ENCODE results near the gene MDFIC.

Gene MDFIC

DNA sequence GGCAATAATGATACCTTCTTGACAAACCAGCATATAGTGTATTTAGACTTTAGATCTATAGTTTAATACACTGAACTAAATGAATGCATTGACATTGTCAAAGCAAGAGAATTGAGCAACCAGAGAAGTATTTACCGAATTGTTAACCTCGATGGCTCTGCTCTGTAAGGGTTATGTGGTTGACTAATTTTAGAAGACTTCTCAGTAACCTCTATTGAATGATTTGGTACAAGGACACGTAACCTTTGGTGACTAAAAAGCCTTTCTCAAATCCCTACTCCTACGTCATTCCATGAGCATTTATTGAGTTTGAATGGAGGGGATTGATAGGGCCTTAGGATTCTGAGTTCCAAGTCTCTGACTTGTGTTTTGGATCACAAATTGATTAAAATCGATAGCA is 67.6 kb downstream of the MDFIC start:
- DNase-seq (ENCODE audit: low read depth in 2 of 2), result no peak

DNA sequence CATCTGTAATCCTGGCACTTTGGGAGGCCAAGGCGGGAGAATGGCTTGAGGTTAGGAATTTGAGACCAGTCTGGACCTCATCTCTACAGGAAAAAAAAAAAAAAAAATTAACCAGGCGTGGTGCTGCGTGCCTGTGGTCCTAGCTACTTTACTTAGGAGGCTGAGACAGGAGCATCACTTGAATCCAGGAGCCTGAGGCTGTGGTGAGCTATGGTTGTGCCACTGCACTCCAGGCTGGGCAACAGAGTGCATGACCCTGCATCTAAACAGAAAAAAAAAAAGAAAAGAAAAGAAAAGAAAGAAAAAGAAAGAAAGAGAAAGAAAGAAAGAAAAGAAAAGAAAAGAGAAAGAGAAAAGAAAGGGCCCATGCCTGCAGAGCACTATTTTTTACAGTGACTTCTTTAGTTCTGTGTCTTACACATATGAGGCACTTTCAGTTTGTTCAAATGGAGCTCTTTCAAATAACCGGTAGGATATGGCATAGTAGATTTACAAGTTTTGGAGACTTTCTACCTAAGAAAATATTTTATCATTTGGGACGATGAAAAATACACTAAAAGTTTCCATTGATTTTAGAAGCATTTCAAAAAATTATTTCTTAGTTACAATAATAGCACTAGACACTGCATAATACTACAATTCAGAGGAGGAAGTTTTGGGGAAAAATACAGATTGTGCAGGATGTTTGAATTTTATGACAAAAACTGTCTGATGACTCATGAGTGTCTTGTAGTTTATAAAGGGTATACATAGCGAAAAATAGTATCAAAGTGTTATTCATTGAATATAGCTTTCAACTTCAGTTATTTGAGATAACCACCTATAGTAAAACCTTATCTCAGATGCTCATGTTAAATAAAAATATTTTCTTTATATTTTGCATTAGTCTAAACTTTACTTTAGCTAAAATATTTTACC is 75.9 kb downstream of the MDFIC start:
- no peak for DNase-seq (ENCODE audit: low read depth in 2 of 2)

DNA sequence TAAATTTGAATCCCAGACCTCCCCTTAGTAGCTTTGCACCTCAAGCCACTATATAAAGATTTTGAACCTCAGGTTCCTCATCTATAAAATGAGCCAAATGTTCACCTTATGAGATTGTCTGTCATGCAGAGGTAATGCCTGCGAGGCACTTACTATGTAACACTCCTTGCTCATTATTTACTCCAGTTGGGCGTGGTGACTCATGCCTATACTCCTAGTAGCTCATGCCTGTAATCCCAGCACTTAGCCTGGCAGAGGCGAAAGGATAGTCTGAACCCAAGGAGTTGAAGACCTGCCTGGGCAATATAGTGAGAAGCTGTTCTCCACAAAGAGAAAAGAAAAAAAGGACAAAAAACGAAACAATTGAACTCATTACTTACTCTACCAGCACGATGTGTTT is 82.2 kb downstream of the MDFIC start:
- no peak for DNase-seq (ENCODE audit: low read depth in 2 of 2)

DNA sequence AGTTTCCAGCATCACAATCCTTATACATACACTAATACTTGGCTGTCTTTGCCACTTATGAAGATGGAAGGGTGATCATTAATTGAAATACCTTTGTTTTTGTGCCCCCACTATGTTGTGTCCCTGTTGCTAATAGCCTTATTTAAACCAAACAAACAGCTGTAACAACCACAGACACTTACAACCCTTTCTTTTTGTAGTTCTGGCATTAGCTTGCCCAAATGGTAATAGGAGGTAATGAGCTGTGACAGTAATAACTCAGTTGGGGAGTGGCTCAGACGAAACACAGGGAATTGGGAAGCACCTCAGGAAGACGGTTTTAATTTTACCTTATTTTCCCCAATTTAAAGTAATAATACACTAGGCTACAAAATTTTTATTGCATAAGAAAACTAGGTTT is 83.4 kb downstream of the MDFIC start:
- no peak for DNase-seq (ENCODE audit: low read depth in 2 of 2)

DNA sequence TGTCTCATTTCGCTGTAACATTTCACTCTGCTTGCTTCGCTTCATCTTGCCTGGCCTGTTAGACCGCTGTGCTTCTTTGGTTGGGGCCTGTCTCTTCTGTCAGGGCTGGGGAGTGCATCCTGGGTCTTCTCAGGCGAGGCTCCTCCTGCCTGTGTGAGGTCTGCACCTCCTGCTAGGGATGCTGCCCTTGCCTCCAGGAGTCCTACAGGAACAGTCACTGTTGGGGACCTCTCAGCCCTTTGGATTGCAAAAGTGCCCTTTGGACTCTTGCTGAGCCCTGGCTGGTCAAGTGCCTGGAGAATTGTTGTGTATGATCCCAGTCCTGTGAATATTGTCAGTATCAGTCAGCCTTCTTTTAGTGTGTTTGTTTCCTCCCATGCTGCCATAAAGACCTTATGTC is 84.1 kb downstream of the MDFIC start:
- DNase-seq (ENCODE audit: low read depth in 2 of 2), result no peak

DNA sequence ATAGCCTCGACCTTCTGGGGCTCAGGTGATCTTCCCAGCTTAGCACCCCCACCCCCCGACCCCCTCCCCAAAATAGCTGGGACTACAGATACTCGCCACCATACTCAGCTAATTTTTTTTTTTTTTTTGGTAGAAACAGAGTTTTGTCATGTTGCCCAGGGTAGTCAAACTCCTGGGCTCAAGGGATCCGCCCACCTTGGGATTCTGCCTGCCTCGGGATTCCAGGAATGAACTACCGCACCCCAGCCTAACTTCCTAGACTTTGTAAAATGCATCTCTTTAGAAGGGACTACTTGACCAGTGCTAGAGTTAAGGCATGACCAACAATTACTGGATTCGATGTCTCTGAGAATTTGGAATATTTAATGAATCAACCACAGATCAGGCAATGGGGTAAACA is 85.9 kb downstream of the MDFIC start:
- DNase-seq (ENCODE audit: low read depth in 2 of 2), result no peak

DNA sequence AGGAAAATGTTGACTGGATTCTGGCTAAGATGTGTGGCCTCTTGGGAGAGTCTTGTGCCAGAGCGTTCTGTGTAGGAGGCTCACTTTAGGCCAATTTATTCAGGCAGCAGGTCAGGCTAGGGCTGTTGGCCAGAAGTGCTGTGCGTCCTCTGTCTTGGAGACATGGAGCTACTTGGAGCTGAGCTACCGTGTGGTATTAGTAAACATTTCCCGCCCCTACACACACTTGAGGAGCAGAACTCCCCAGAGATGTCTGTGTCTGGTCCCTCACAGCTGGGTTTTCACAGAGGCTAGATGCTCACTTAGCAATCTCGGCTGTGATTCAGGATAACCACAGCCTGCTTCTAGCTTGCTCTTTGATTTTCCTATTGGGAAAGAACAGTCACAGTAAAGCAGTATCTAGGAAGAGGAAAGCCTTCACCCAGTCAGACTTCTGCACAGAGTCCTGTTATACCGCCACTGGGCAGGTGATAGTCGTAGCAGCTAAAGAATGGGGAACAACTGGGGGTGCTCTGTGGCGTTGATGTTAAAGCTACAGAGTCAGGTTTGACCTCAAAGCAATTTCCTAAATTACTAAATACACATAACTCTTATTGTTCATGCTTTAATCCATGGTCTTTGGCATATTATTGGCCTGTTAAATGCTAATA is 86.7 kb downstream of the MDFIC start:
- DNase-seq (ENCODE audit: low read depth in 2 of 2), result no peak

DNA sequence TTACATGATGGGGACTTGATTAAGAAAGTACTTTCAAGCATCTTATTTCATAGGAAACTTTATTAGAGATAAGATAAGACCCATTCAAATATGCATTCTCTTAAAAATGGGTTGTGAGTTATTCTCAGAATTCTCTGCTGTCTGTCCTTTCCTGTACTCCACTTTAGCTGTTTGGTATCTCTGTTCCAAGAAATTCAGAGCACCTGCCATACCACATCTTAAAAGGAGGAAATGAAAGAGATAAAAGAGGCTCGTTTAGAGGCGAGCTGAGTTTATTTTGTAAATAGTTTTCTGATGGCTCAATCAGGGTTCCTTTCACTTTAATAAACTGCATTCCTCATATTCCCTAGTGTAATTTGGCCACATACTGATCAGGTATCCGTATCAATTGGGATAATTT is 87.2 kb downstream of the MDFIC start:
- DNase-seq (ENCODE audit: low read depth in 2 of 2), result no peak

DNA sequence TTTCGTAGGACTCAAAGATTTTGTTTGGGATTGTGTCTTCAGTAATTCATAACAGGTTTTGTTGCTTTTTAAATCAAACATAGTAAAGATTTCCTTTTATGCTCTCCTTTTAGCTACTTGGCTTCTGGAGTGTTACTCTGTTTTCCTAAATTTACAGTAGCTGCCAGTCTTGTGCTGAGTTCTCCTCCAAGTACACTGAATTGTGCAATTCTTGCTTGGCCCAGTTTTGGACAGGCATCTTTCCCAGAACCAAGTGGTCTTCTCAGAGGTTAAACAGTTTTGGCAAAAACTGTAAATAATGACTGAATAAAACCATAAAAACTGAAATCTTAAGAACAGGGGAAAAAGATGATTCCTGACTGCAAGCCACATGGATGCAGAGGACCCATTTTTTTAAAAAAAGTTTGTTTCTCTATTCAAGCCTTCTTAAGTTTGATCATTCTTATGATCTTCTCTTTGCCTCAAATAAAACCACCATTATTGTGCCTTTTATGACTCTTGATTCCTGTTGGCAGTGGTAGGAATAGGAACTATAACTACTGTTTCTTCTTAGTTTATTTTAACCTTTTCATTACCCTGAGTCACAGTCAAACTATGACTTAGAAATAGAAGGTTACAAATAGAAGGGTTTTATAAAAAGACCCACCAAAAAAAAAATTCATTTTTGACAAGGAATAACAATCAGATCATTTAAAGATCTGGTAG is 88.0 kb downstream of the MDFIC start:
- DNase-seq (ENCODE audit: low read depth in 2 of 2), result no peak

DNA sequence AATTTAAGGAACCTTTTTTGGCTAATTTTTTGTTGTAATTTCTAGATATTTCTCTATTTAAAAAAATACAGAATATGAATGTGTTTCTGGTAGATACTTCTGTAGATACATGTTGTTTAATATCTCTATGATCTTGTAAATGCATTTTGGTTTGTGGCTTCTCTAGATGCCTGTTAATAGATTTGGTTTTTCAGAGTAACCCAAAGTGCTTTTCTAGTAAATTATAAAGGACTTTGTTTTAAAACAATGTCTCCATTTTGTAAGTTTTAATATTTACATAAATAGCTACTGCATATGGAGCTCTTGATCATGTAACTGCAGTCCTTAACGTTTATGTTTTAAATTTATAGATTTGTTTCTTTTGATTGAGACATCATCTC is 88.5 kb downstream of the MDFIC start:
- no peak for DNase-seq (ENCODE audit: low read depth in 2 of 2)

DNA sequence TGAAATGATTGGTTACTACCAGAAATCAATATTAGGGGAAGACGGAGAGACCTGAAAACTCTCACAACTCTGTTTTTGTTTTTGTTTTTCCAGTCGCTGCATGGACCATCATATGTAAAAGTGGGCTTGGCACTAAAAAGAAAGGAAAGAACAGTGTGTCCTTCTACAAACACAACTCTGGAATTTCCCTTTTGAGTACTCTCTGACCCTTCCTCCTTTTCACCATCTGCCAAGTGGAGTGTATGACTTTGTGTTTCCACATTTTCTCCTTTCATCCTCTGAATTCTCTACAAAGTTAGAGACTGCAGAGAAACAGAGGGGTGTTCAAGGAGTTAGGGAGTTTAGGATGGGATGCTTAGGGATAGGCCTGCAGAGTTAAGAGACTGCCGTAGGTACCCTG is 92.0 kb downstream of the MDFIC start:
- no peak for DNase-seq (ENCODE audit: low read depth in 2 of 2)

DNA sequence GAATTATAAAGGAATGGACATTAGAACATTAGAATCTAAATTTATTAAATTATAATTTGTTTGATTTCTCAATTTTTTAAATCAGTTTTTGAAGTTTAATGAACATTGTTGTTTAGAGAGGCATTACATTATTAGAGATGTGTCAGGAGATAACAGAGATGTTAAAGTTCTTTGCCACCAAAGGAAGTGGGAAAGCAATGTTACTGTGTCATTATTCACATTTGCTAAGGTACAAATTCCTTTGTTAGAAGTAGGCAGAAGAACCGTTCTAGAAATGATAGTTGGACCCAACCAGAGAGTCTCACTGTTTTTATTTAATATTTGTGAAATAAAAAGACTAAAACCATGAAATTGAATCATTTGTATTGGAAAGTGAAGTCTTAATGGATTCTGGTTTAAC is 92.9 kb downstream of the MDFIC start:
- no peak for DNase-seq (ENCODE audit: low read depth in 2 of 2)

DNA sequence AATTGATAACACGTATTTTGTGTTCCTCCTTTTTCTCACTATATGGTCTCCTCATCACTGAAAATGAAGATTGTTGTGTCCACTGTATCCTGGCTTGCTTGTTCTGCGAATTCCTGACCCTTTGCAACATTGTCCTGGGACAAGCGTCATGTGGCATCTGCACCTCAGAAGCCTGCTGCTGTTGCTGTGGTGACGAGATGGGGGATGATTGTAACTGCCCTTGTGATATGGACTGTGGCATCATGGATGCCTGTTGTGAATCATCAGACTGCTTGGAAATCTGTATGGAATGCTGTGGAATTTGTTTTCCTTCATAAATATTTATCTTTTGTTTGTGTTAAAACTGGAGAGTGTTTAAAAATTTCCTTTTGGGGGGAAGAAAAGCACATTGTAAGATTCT is 93.7 kb downstream of the MDFIC start:
- DNase-seq (ENCODE audit: low read depth in 2 of 2), result no peak

DNA sequence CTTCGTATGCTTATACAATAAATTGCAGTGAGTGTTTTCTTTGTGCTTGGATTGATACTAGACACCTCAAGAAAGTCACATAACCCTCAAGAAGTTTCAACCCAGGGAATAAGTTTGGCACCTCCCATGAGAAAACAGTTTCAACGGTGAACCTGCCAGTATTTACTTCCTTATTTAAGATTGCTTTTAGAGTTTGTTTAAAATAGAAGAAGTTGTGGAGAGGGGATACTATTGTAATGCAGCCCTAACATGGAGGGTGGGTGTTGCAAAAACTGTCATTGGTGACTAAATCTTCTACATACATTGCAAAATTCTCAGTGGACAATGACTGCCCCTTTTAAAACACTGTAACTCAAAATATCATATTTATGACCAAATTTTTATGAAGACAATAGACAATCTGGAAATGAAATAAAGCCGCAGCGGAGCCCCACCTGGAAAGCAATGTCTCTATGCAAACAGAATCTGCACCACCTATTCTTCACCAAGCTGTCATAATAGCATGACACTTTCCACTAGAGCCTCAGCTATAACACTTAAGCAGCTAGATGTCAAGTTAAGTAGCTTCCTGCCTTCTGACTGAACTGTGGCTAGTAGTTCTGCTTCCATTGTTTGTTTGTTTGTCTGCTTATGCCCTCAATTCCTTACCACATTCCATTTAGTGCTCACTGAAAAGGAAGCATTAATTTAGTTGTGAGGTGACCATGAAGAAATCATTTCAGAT is 98.2 kb downstream of the MDFIC start:
- no peak for DNase-seq (ENCODE audit: low read depth in 2 of 2)

DNA sequence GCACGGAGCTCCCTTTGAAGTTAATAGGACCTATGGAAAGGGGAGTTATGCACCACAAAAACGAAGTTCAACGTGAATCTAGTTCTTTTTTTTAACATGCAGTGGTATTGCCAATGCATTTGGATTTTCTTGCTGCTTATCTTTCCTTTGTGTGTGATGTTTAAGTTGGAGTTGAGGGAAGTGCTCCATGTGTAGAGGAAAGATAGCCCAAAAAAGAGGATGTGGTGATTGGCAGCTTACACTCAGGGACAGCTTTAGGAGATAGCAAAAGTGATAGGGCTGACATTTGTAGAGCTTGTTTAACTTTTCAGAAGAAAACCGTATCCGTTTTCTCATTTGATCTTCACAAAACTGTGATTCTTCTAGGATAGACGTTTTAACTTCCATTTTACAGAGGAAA is 101.3 kb downstream of the MDFIC start:
- DNase-seq (ENCODE audit: low read depth in 2 of 2), result no peak

DNA sequence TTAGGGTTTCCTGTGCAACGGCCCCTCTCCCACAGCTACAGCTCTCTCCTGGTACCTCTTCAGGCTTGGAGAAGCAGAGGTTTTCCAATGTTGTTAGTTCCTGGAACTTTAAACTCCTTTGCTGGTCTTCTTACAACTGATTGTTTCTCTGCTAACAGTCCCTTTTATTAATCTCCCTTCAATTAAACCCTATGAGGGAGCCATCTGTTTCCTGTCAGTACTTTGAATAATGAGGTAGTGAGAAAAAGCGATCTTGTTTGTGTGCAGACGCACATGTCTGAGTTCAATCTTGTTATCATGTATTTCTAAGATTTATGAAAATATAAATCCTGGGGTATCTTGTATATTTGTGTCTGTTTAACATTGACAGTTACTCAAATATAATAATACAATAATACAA is 102.4 kb downstream of the MDFIC start:
- DNase-seq (ENCODE audit: low read depth in 2 of 2), result no peak

DNA sequence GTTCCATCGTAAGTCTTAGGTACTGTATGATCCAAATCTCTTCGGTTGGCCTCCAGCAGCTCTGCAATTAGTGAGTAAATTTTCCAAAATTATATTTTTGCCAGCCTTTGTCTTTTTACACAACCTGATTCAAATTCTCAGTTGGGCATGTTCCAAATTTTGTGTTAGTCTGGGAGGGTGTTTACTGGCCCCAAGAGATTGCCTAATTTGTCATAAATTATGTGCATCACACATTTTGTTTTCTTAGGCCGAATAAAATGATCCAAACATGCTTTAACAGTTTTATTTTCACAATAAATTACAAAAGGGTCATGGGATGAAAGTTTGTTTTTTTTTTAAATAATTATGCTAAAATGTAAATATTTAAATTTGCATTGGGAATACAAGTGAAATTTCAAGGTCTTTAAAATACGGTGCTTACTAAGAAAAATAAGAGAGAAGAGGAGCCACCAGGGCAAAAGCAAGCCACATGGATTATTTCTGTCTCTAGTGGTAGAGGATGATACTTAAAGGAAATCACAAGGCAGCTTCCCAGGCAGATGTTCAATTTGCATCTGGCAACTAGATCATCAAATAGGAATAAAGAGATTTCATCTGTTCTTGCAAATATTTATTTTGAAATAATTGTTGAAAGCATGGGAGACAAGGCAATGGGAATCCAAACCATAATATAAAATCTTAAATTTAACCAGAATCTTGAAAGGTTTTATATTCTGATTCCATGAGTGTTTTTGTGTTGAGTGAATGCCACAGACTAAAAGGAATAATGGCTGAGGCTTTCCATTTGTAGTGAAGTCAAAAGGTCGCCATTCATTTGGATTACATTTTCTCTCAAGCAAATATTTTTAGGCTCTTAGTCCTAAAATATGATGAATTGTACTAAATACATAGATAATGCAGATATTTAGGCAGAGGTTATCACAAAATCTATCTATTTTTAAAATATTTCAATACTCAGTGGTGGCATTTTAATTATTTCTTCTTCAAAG is 111.1 kb downstream of the MDFIC start:
- DNase-seq (ENCODE audit: low read depth in 2 of 2), result no peak

DNA sequence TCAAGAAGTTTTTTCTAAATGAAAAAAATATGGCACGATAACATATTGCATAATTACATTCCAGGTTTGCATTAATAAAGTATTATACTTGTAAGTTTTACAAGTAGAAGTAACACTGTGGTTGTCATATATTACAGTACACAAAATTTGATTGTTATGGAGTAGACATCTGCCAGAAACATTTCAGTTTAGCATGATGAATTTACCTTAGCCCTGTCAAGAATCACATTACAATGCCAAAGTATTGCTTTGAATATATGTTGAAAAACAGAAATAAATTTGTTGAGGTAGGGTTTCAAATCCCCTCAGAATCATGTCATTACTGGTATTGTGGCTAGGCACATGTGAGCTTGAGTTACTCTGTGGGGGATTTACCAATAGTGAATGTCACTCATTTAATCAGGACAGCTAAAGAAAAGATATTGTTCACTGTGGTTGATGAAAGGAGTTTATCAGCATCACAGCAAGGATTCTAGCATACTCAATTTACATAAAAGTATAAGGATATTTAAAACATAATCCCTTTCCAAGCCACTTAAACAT is 112.1 kb downstream of the MDFIC start:
- no peak for DNase-seq (ENCODE audit: low read depth in 2 of 2)

DNA sequence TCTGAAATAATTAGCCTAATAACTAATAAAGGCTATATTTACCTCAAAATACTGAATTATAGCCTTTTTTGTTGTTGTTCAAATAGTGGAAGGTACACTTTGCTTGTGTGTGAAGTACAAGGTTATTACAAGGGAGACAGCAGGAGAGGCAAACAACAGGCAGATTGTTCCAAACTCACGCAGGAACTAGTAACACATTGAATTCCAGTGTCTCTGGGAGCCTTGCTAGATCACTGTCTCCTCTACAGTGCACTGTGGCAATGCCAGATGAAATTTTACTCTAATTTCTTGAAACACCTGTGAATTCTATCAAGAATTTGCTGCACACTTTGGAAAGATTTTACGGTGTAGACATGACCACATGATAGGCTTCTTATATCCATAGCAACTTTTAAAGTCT is 112.6 kb downstream of the MDFIC start:
- DNase-seq (ENCODE audit: low read depth in 2 of 2), result no peak

DNA sequence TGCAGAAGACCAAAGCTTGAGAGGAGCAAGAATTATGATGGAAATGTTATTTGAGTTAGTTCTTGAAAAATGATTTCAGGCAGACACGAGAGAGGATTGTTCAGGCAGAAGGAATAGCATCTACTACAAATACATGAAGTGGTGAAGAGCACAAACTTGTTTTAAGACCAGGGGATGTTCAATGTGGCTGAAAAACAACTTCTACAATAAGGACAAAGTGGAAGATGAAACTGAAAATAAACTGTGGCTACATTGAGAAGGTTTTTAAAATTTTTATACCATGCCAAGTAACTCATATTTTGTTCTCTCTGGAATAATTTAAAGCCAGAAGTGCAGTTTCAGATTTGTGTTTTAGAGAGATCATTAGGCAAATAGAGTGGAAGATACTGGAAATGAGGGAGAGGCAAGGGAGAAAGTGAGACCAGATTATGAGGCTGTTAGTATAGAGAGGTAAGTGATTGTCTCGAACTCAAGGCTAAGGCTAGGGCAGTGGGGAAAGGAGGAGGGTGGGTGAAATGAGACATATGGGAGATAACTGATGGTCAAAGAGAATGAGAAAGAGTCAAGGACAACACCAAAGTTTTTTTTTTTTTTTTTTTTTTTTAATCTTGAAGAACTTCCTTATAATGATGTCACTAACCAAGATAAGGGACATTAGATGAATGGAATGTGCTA is 115.4 kb downstream of the MDFIC start:
- DNase-seq (ENCODE audit: low read depth in 2 of 2), result no peak

All from stimulated activated CD8-positive, alpha-beta memory T cell treated with anti-CD3 and anti-CD28 coated beads, Interleukin-15, amount 100 ng/mL, for 48 hours (primary cell).